H1 (cell line): ENCODE measurements around the gene MYL6B. TPM values are rescaled to one million over a fixed set of nuclear protein-coding genes. Genes with fewer than 3 reads are reported as not detected.
A peak's percentile ranks its signal among the peaks of the same experiment; 100 is the strongest.

Experiments used
- ATF3 ChIP-seq: IDR thresholded peaks from 2 replicates; pipeline ENCODE4 v1.6.1; 2011; ENCODE audit warnings: low read depth, mild to moderate bottlenecking, low read length; ENCODE audit not compliant: insufficient read depth
- CHD2 ChIP-seq: IDR thresholded peaks from 2 replicates; pipeline ENCODE4 v1.6.1; 2012; ENCODE audit warnings: low read length, improper control_type of control experiment
- CHD7 ChIP-seq: fragments of 300-600 bp; sonication (generic); IDR thresholded peaks from 2 replicates; pipeline ENCODE4 v1.7.1; 2012; ENCODE audit warnings: low read length, moderate library complexity, mild to moderate bottlenecking, inconsistent platforms; ENCODE audit not compliant: insufficient replicate concordance
- CTCF ChIP-seq, 3 experiments: IDR thresholded peaks; 1 replicate in 2 of 3; 2 replicates in 1 of 3; pipeline versions ENCODE4 v1.5.1 to v1.6.1; 2011; ENCODE audit warnings: low read length in 3 of 3, mild to moderate bottlenecking in 3 of 3, inconsistent platforms in 2 of 3, low read depth in 1 of 3, moderate library complexity in 1 of 3; ENCODE audit not compliant: insufficient read depth in 1 of 3; ENCODE audit errors: control extremely low read depth in 1 of 3
- MAFK ChIP-seq: IDR thresholded peaks from 2 replicates; pipeline ENCODE4 v1.6.1; 2012; ENCODE audit warnings: low read depth, mild to moderate bottlenecking, improper control_type of control experiment, low read length
- PHF8 ChIP-seq: fragments of 200-600 bp; sonication (generic); conservative IDR thresholded peaks from 2 replicates; pipeline ENCODE4 v1.7.1; 2012; ENCODE audit warnings: low read depth, mild to moderate bottlenecking, inconsistent platforms, low read length, moderate library complexity
- SAP30 ChIP-seq: fragments of 300-600 bp; sonication (generic); IDR thresholded peaks from 2 replicates; pipeline ENCODE4 v1.7.1; 2012; ENCODE audit warnings: low read length, moderate library complexity, mild to moderate bottlenecking, inconsistent platforms; ENCODE audit not compliant: insufficient read depth, insufficient replicate concordance
- TCF12 ChIP-seq: IDR thresholded peaks from 2 replicates; pipeline ENCODE4 v1.6.1; 2011; ENCODE audit warnings: low read depth, mild to moderate bottlenecking, low read length
- polyA plus RNA-seq, 7 experiments: library from polyadenylated mRNA; depleted of rRNA in 3 of 7; stranded (reverse) in 5 of 7; unstranded in 2 of 7; fragments of >200 nt in 5 of 7; fragments of 200-250 nt in 2 of 7; gene quantifications; 1 replicate in 5 of 7; 2 replicates in 1 of 7; 4 replicates in 1 of 7; pipeline versions ENCODE4 v1.2.1 to v1.2.3, GENCODE V29; 2011 to 2013; ENCODE audit warnings: missing spikeins in 2 of 7, mixed read lengths in 2 of 7
- total RNA-seq: library from RNA; stranded (reverse); fragmentation: NEBNext Ultra II Directional; extraction: Animal tissue kit (Norgen Biotek cat#: 25700); gene quantifications from 2 replicates; pipeline ENCODE4 v1.2.1, GENCODE V29; 2021

The MYL6B gene
- total and polyA plus RNA-seq, 2 of the 8 experiments (the other 6 are each of a cell fraction or from before 2014, with no cell fraction given): 163 to 202 TPM

- TF ChIP-seq CHD7 (no peak), PHF8 (no peak), ATF3 (0 out of 2 replicates have a peak, but pooled peaks have one; percentile 29), CTCF (IDR thresholded peaks at IDR 0.05; ENCODE audit: control extremely low read depth in 1 of 3, insufficient read depth in 1 of 3, low read depth in 1 of 3, low read length in 3 of 3) (peak; percentile 56 to 80 (median 79)), CHD2 (no peak), SAP30 (no peak), MAFK (no peak), TCF12 (no peak)
Measured at GRCh38 chr12:56119361-56119796, 33.0 kb upstream of the MYL6B start (continued).
